ENCODE results near the gene AQP3.

GRCh38 chr9:33473643-33474352, 26.4 kb upstream of the AQP3 start, which contains the start of gene NOL6:
- TF ChIP-seq POLR2AphosphoS5 (IDR thresholded peaks at IDR 0.05) (peak; percentile 73 to 93 (median 92)), EP300 (IDR thresholded peaks at IDR 0.05) (peak in 1 of 4 donors; percentile 57)
- TF ChIP-seq, protein P1, sequence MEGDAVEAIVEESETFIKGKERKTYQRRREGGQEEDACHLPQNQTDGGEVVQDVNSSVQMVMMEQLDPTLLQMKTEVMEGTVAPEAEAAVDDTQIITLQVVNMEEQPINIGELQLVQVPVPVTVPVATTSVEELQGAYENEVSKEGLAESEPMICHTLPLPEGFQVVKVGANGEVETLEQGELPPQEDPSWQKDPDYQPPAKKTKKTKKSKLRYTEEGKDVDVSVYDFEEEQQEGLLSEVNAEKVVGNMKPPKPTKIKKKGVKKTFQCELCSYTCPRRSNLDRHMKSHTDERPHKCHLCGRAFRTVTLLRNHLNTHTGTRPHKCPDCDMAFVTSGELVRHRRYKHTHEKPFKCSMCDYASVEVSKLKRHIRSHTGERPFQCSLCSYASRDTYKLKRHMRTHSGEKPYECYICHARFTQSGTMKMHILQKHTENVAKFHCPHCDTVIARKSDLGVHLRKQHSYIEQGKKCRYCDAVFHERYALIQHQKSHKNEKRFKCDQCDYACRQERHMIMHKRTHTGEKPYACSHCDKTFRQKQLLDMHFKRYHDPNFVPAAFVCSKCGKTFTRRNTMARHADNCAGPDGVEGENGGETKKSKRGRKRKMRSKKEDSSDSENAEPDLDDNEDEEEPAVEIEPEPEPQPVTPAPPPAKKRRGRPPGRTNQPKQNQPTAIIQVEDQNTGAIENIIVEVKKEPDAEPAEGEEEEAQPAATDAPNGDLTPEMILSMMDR (IDR thresholded peaks at IDR 0.05), result no peak
